Activated CD4-positive, alpha-beta memory T cell treated with anti-CD3 and anti-CD28 coated beads, Interleukin-2, amount 10 ng/mL, durations not matched to agents 7 days and 5 days (primary cell): ENCODE results near the gene EPHA5. TPM values are rescaled to one million over a fixed set of nuclear protein-coding genes. Genes with fewer than 3 reads are reported as not detected.

Experiments used
- CTCF ChIA-PET: fragments of 350-600 bp; sonication (Branson Sonifier 250); formaldehyde crosslinking; loops from one replicate; lab custom pipeline; 2021; ENCODE audit warnings: antibody characterized with exemption, inconsistent platforms; lab: Charles Lee
- POLR2A ChIA-PET: fragments of 350-600 bp; sonication (Branson Sonifier 250); formaldehyde crosslinking; loops from one replicate; lab custom pipeline; 2021; ENCODE audit warnings: antibody characterized with exemption; lab: Charles Lee
- DNase-seq: peaks from one replicate; pipeline ENCODE4 v3.0.0-alpha.2; 2020
- H3K27ac Mint-ChIP-seq: one replicate; pipeline ENCODE4 v1.8.0; 2021; ENCODE audit warnings: mild to moderate bottlenecking, mixed read lengths
- H3K27me3 Mint-ChIP-seq: one replicate; pipeline ENCODE4 v1.8.0; 2021; ENCODE audit warnings: mixed read lengths
- H3K36me3 Mint-ChIP-seq: one replicate; pipeline ENCODE4 v1.8.0; 2021; ENCODE audit warnings: low read depth, mixed read lengths
- H3K4me1 Mint-ChIP-seq: one replicate; pipeline ENCODE4 v1.8.0; 2021; ENCODE audit warnings: mixed read lengths
- H3K4me3 Mint-ChIP-seq: one replicate; pipeline ENCODE4 v1.8.0; 2021; ENCODE audit warnings: mild to moderate bottlenecking, mixed read lengths
- H3K9me3 Mint-ChIP-seq: one replicate; pipeline ENCODE4 v1.8.0; 2021; ENCODE audit warnings: mixed read lengths
- total RNA-seq, 2 experiments: library from RNA; stranded (reverse); gene quantifications; one replicate each; pipeline ENCODE4 v1.2.3, GENCODE V29; 2021

EPHA5 gene
- total RNA-seq, 2 experiments from 2014 or later, result not detected

- Mint-ChIP-seq H3K9me3 (peaks cover 18% of the 10 kb centered on the region), H3K36me3 (no peaks in the 10 kb centered on the region), H3K27ac (no peak overlapping the region), H3K4me1 (no peaks in the 10 kb centered on the region), H3K4me3 (no peak overlapping the region), H3K27me3 (no peaks in the 10 kb centered on the region)
- ChIA-PET CTCF (no interaction called here), POLR2A (no interaction called here)
- DNase-seq, result no peak
Observed at GRCh38 chr4:65515646-65516045, 154.6 kb downstream of the EPHA5 start.

GRCh38 chr4:65510976-65511375 lies 159.3 kb downstream of the EPHA5 start:
- Mint-ChIP-seq H3K27me3 (no peaks in the 10 kb centered on the region), H3K27ac (no peak overlapping the region), H3K36me3 (no peaks in the 10 kb centered on the region), H3K4me3 (no peak overlapping the region), H3K4me1 (no peaks in the 10 kb centered on the region), H3K9me3 (peaks cover 24% of the 10 kb centered on the region)
- ChIA-PET POLR2A (no interaction called here), CTCF (no interaction called here)
- no peak for DNase-seq

DNA sequence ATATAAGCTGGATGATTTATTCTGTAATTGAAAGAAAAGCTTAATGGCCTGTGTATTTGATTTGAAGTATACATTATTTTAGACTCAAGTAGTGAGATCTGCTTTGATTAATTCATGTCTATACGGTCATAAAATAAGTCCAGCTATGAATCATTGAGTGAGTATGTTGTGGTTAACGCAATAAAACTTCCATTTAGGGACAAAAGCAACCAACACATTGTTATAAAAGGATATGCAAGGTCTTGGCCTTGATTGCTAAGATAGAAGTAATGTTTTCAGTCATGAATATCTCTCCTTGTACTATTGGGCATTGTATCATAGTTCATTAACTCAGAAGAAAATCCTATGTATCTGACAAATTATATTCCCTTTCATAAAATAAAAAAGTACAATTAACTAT lies 162.1 kb downstream of the EPHA5 start:
- POLR2A ChIA-PET, result no interaction called here
- no peaks in the 10 kb centered on the region for H3K36me3 Mint-ChIP-seq
- no peaks in the 10 kb centered on the region for H3K27me3 Mint-ChIP-seq
- peaks cover 12% of the 10 kb centered on the region for H3K9me3 Mint-ChIP-seq
- CTCF ChIA-PET, result no interaction called here
- H3K4me3 Mint-ChIP-seq, result no peak overlapping the region
- H3K27ac Mint-ChIP-seq, result no peak overlapping the region
- DNase-seq, result no peak
- H3K4me1 Mint-ChIP-seq, result no peaks in the 10 kb centered on the region

DNA sequence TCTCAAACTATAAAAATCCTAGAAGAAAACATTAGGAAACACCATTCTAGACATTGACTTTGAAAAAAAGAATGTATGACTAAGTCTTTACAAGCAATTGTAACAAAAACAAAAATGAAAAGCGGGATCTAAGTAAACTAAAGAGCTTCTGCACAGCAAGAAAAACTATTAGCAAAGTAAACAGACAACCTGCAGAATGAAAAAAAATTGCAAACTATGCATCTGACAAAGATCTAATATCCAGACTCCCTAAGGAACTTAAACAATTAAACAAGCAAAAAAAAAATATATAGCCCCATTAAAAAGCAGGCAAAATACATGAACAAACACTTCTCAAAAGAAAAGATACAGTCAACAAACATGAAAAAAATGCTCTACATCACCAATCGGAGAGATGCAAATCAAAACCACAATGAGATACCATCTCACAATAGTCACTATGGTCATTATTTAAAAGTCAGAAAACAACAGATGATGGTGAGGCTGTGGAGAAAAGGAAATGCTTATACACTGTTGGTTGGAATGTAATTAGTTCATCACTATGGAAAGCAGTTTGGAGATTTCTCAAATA lies 168.1 kb downstream of the EPHA5 start:
- DNase-seq, result no peak
- Mint-ChIP-seq H3K27ac (no peak overlapping the region), H3K27me3 (no peaks in the 10 kb centered on the region), H3K4me3 (no peak overlapping the region), H3K9me3 (peaks cover under 1% of the 10 kb centered on the region), H3K4me1 (no peaks in the 10 kb centered on the region), H3K36me3 (no peaks in the 10 kb centered on the region)
- ChIA-PET CTCF (no interaction called here), POLR2A (no interaction called here)

- DNase-seq, result no peak
- Mint-ChIP-seq H3K4me1 (no peaks in the 10 kb centered on the region), H3K4me3 (no peak overlapping the region), H3K9me3 (peaks cover 4% of the 10 kb centered on the region), H3K27ac (no peak overlapping the region), H3K27me3 (no peaks in the 10 kb centered on the region), H3K36me3 (no peaks in the 10 kb centered on the region)
- POLR2A ChIA-PET, result no interaction called here
- CTCF ChIA-PET, result no interaction called here
Observed at GRCh38 chr4:65498606-65499005, 171.7 kb downstream of the EPHA5 start.

DNA sequence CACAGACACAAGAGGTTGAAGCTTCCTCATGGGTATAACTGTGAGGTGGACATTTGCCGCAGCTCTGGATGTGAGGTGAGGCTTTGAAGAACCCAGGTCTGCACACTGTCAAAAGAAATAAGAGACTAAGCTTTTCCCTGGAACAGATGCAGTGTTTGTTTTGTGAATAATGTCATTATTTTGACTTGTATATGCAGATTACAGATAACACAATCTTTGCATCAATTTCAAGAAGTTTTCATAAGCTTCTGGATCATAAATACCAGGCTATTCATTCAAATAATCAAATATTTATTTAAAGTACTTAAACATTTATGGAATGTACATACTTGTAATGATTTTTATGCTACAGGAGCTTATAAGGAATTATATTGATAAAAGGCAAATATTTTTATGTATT lies 174.8 kb downstream of the EPHA5 start:
- Mint-ChIP-seq H3K36me3 (no peaks in the 10 kb centered on the region), H3K9me3 (peaks cover 4% of the 10 kb centered on the region), H3K4me1 (no peaks in the 10 kb centered on the region), H3K27ac (no peak overlapping the region), H3K27me3 (no peaks in the 10 kb centered on the region), H3K4me3 (no peak overlapping the region)
- no peak for DNase-seq
- ChIA-PET CTCF (no interaction called here), POLR2A (no interaction called here)

DNA sequence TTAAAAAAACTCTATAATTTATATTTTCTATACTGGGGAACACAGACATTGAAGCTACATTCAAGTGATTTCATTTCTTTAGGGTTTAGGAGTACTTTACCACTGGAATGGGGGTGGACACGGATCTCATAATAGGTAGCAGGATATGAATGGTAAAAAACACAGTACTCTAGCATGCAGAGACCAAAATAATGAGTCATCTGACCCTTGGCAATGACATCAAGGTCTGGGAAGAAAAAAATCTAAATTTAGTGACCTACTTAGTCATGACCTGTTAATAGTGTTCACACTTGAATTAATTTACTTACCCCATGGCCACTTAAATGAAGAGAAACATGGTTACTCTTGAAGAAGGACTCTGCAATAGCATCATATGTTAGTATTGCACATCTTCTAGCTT lies 187.9 kb downstream of the EPHA5 start:
- ChIA-PET POLR2A (no interaction called here), CTCF (no interaction called here)
- no peak overlapping the region for H3K27ac Mint-ChIP-seq
- H3K36me3 Mint-ChIP-seq, result no peaks in the 10 kb centered on the region
- H3K27me3 Mint-ChIP-seq, result no peaks in the 10 kb centered on the region
- no peak overlapping the region for H3K4me3 Mint-ChIP-seq
- H3K9me3 Mint-ChIP-seq, result peaks cover 11% of the 10 kb centered on the region
- no peaks in the 10 kb centered on the region for H3K4me1 Mint-ChIP-seq
- no peak for DNase-seq

GRCh38 chr4:65472531-65472930 lies 197.8 kb downstream of the EPHA5 start:
- POLR2A ChIA-PET, result no interaction called here
- no peak for DNase-seq
- Mint-ChIP-seq H3K4me3 (no peak overlapping the region), H3K27me3 (no peaks in the 10 kb centered on the region), H3K27ac (no peak overlapping the region), H3K36me3 (no peaks in the 10 kb centered on the region), H3K4me1 (no peaks in the 10 kb centered on the region), H3K9me3 (peaks cover 8% of the 10 kb centered on the region)
- CTCF ChIA-PET, result no interaction called here

- CTCF ChIA-PET, result no interaction called here
- Mint-ChIP-seq H3K9me3 (peaks cover 6% of the 10 kb centered on the region), H3K4me3 (no peak overlapping the region), H3K4me1 (no peaks in the 10 kb centered on the region), H3K27ac (no peak overlapping the region), H3K27me3 (no peaks in the 10 kb centered on the region), H3K36me3 (no peaks in the 10 kb centered on the region)
- POLR2A ChIA-PET, result no interaction called here
- DNase-seq, result no peak
Observed at GRCh38 chr4:65467068-65467680, 203.1 kb downstream of the EPHA5 start.

DNA sequence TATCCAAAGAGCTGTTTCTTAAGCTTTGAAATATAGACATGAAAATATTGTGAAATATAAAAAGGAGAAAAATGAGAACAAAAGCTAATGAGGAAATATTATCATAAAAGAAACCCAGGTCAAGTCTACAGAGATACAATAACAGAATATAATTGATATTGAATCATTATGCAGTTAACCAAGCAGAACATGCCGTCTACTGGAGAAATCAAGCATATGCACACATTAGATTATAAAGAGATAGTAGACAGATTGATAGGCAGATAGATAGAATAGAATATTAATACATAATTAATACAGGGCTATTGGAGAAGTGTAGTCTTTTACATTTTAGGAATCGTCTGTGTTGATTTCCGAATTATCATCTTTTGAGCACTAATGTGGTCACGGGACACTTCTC lies 208.5 kb downstream of the EPHA5 start:
- H3K36me3 Mint-ChIP-seq, result no peaks in the 10 kb centered on the region
- H3K9me3 Mint-ChIP-seq, result peaks cover 6% of the 10 kb centered on the region
- H3K4me3 Mint-ChIP-seq, result no peak overlapping the region
- POLR2A ChIA-PET, result no interaction called here
- H3K4me1 Mint-ChIP-seq, result no peaks in the 10 kb centered on the region
- no peaks in the 10 kb centered on the region for H3K27me3 Mint-ChIP-seq
- no peak for DNase-seq
- CTCF ChIA-PET, result no interaction called here
- H3K27ac Mint-ChIP-seq, result no peak overlapping the region

- ChIA-PET CTCF (no interaction called here), POLR2A (no interaction called here)
- H3K4me3 Mint-ChIP-seq, result no peak overlapping the region
Observed at GRCh38 chr4:65457011-65457410, 213.3 kb downstream of the EPHA5 start.

GRCh38 chr4:65456579-65456978 lies 213.7 kb downstream of the EPHA5 start:
- ChIA-PET CTCF (no interaction called here), POLR2A (no interaction called here)
- Mint-ChIP-seq H3K27me3 (no peaks in the 10 kb centered on the region), H3K4me3 (no peak overlapping the region), H3K4me1 (no peaks in the 10 kb centered on the region), H3K9me3 (peaks cover 2% of the 10 kb centered on the region), H3K27ac (no peak overlapping the region), H3K36me3 (no peaks in the 10 kb centered on the region)
- no peak for DNase-seq

More at GRCh38 chr4:65457011-65457410, 213.3 kb downstream of the EPHA5 start:
- DNase-seq, result no peak
- H3K36me3 Mint-ChIP-seq, result no peaks in the 10 kb centered on the region
- H3K9me3 Mint-ChIP-seq, result peaks cover 2% of the 10 kb centered on the region
- no peaks in the 10 kb centered on the region for H3K27me3 Mint-ChIP-seq
- H3K27ac Mint-ChIP-seq, result no peak overlapping the region
- no peaks in the 10 kb centered on the region for H3K4me1 Mint-ChIP-seq

DNA sequence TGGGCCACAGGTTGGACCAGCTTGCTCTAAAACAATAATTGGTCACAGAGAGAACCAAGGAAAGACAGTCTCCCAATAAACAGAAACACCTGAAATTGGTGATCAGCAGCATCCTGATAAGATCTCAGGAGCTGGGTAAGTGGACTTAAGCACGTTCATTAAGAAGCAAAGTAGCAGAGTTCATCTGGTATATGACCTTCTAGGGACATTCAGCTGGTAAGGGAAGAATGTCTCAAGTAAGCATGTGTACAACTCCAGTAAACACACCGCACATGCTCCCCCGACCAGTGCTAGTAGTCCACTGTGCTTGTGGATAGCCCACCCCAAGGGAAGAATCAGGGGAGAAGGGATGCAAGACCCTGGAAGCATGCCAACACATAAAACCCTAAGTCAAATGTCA lies 216.9 kb downstream of the EPHA5 start:
- POLR2A ChIA-PET, result no interaction called here
- H3K9me3 Mint-ChIP-seq, result peaks cover 2% of the 10 kb centered on the region
- H3K36me3 Mint-ChIP-seq, result no peaks in the 10 kb centered on the region
- DNase-seq, result no peak
- H3K4me3 Mint-ChIP-seq, result no peak overlapping the region
- CTCF ChIA-PET, result no interaction called here
- no peaks in the 10 kb centered on the region for H3K27me3 Mint-ChIP-seq
- H3K27ac Mint-ChIP-seq, result no peak overlapping the region
- no peaks in the 10 kb centered on the region for H3K4me1 Mint-ChIP-seq

- peaks cover 2% of the 10 kb centered on the region for H3K9me3 Mint-ChIP-seq
Observed at GRCh38 chr4:65450899-65451298, 219.4 kb downstream of the EPHA5 start.

More at GRCh38 chr4:65450899-65451298, 219.4 kb downstream of the EPHA5 start:
- H3K27me3 Mint-ChIP-seq, result no peaks in the 10 kb centered on the region
- H3K27ac Mint-ChIP-seq, result no peak overlapping the region
- H3K4me3 Mint-ChIP-seq, result no peak overlapping the region
- DNase-seq, result no peak
- CTCF ChIA-PET, result no interaction called here
- POLR2A ChIA-PET, result no interaction called here
- H3K4me1 Mint-ChIP-seq, result no peaks in the 10 kb centered on the region
- no peaks in the 10 kb centered on the region for H3K36me3 Mint-ChIP-seq
